Endodermal cell (in vitro differentiated cells): ENCODE results near the gene SNRPD3. TPM values are rescaled to one million over a fixed set of nuclear protein-coding genes. Genes with fewer than 3 reads are reported as not detected.
A peak's percentile ranks its signal among the peaks of the same experiment; 100 is the strongest.

Experiments used
- DNase-seq: peaks from one replicate; pipeline ENCODE4 v3.0.0-alpha.2; 2017
- H3K27ac ChIP-seq: 2 replicates; pipeline ENCODE4 v1.5.1; 2013; ENCODE audit warnings: mild to moderate bottlenecking, low read depth, low read length, moderate library complexity
- H3K27me3 ChIP-seq: 2 replicates; pipeline ENCODE4 v1.6.1; 2013; ENCODE audit warnings: mild to moderate bottlenecking, low read length, moderate library complexity; ENCODE audit not compliant: insufficient read depth, control insufficient read depth, poor library complexity, severe bottlenecking
- H3K36me3 ChIP-seq: 2 replicates; pipeline ENCODE4 v1.7.0; 2013; ENCODE audit warnings: mild to moderate bottlenecking, low read length, moderate library complexity; ENCODE audit not compliant: control insufficient read depth, insufficient read depth
- H3K4me1 ChIP-seq: one replicate; pipeline ENCODE4 v1.7.0; 2013; ENCODE audit warnings: low read length; ENCODE audit not compliant: control insufficient read depth, insufficient read depth
- H3K4me3 ChIP-seq: 2 replicates; pipeline ENCODE4 v1.5.1; 2013; ENCODE audit warnings: mild to moderate bottlenecking, low read length, moderate library complexity
- H3K9ac ChIP-seq: 2 replicates; pipeline ENCODE4 v1.6.1; 2013; ENCODE audit warnings: mild to moderate bottlenecking, low read length, moderate library complexity; ENCODE audit not compliant: poor library complexity, severe bottlenecking; ENCODE audit errors: extremely low read depth
- H3K9me3 ChIP-seq: 2 replicates; pipeline ENCODE4 v1.6.1; 2013; ENCODE audit warnings: mild to moderate bottlenecking, low read length, moderate library complexity; ENCODE audit not compliant: control insufficient read depth
- H3K27ac Mint-ChIP-seq: 2 replicates; pipeline ENCODE4 v1.8.0; 2020; ENCODE audit warnings: mixed read lengths
- H3K27me3 Mint-ChIP-seq: 2 replicates; pipeline ENCODE4 v1.8.0; 2021; ENCODE audit warnings: mild to moderate bottlenecking, mixed read lengths; ENCODE audit not compliant: insufficient read depth
- H3K36me3 Mint-ChIP-seq: 2 replicates; pipeline ENCODE4 v1.8.0; 2020; ENCODE audit warnings: low read depth, mixed read lengths
- H3K4me1 Mint-ChIP-seq: 2 replicates; pipeline ENCODE4 v1.8.0; 2020; ENCODE audit warnings: mixed read lengths
- H3K4me3 Mint-ChIP-seq: 2 replicates; pipeline ENCODE4 v1.8.0; 2020; ENCODE audit warnings: mild to moderate bottlenecking, moderate library complexity, mixed read lengths
- H3K9me3 Mint-ChIP-seq: 2 replicates; pipeline ENCODE4 v1.8.0; 2020; ENCODE audit warnings: mild to moderate bottlenecking, mixed read lengths
- CTCF ChIP-seq: fragments of 200-600 bp; sonication (generic); conservative IDR thresholded peaks from 2 replicates; pipeline ENCODE4 v1.5.0; 2021; ENCODE audit warnings: antibody characterized with exemption, mild to moderate bottlenecking
- WGBS, 2 experiments: methylation state at CpG; one replicate each; pipeline versions ENCODE4 v1.1.5 to v1.1.7; 2013; ENCODE audit warnings: missing lambda C conversion rate in 2 of 2, mixed read lengths in 1 of 2; ENCODE audit not compliant: insufficient coverage in 1 of 2, insufficient read length in 1 of 2; 5-methylcytosine and 5-hydroxymethylcytosine counted together
- total RNA-seq, 2 donors: library from RNA; stranded (reverse); fragmentation: NEBNext Ultra II Directional in 1 of 2; extraction: Animal tissue kit (Norgen Biotek cat#: 25700) in 1 of 2; gene quantifications; 2 replicates in 1 of 2; 3 replicates in 1 of 2; pipeline ENCODE4 v1.2.1, GENCODE V29; 2021

SNRPD3 gene
- total RNA-seq, 2 donors from 2014 or later: 158 to 180 TPM

- H3K36me3 Mint-ChIP-seq: no peaks in the 10 kb centered on the region
- H3K27me3 Mint-ChIP-seq: peaks cover 29% of the 10 kb centered on the region
- Histone ChIP-seq H3K9me3 (no peaks in the 10 kb centered on the region), H3K4me3 (peak overlapping the region; percentile 21), H3K9ac (no peak overlapping the region), H3K4me1 (peaks cover 18% of the 10 kb centered on the region), H3K36me3 (no peaks in the 10 kb centered on the region), H3K27me3 (peaks cover 4% of the 10 kb centered on the region), H3K27ac (no peak overlapping the region)
- peak overlapping the region; percentile 4 for H3K4me3 Mint-ChIP-seq
- 76 to 94% methylated on average over 10 to 14 of the region's 14 CpGs for WGBS, 2 experiments
- no peak for TF ChIP-seq CTCF
- no peak for DNase-seq
- peaks cover 43% of the 10 kb centered on the region for H3K4me1 Mint-ChIP-seq
- H3K9me3 Mint-ChIP-seq: no peaks in the 10 kb centered on the region
- H3K27ac Mint-ChIP-seq: no peak overlapping the region
Measured at GRCh38 chr22:24514241-24515026, 41.4 kb upstream of the SNRPD3 start.

- H3K4me1 ChIP-seq: peaks cover 18% of the 10 kb centered on the region
- Mint-ChIP-seq H3K27ac (no peak overlapping the region), H3K36me3 (no peaks in the 10 kb centered on the region), H3K4me3 (no peak overlapping the region), H3K4me1 (peaks cover 43% of the 10 kb centered on the region), H3K9me3 (no peaks in the 10 kb centered on the region), H3K27me3 (peaks cover 29% of the 10 kb centered on the region)
- no peak for TF ChIP-seq CTCF
- WGBS, 2 experiments: 80 to 98% methylated on average over 1 to 8 of the region's 8 CpGs
- H3K4me3 ChIP-seq: no peak overlapping the region
- no peak overlapping the region for H3K27ac ChIP-seq
- no peaks in the 10 kb centered on the region for H3K36me3 ChIP-seq
- DNase-seq: no peak
- no peak overlapping the region for H3K9ac ChIP-seq
- no peaks in the 10 kb centered on the region for H3K9me3 ChIP-seq
- H3K27me3 ChIP-seq: peaks cover 4% of the 10 kb centered on the region
Measured at GRCh38 chr22:24515027-24515338, 40.8 kb upstream of the SNRPD3 start.

- no peak for DNase-seq
- H3K36me3 Mint-ChIP-seq: no peaks in the 10 kb centered on the region
- no peak overlapping the region for H3K27ac ChIP-seq
- no peaks in the 10 kb centered on the region for H3K9me3 ChIP-seq
- H3K4me3 ChIP-seq: no peak overlapping the region
- no peak overlapping the region for H3K4me3 Mint-ChIP-seq
- H3K27me3 ChIP-seq: peaks cover 4% of the 10 kb centered on the region
- H3K4me1 Mint-ChIP-seq: peaks cover 37% of the 10 kb centered on the region
- no peak overlapping the region for H3K9ac ChIP-seq
- H3K9me3 Mint-ChIP-seq: no peaks in the 10 kb centered on the region
- peaks cover 29% of the 10 kb centered on the region for H3K27me3 Mint-ChIP-seq
- 40 to 84% methylated on average over 1 to 3 of the region's 3 CpGs for WGBS, 2 experiments
- H3K36me3 ChIP-seq: no peaks in the 10 kb centered on the region
- TF ChIP-seq CTCF: no peak
- H3K4me1 ChIP-seq: peaks cover 13% of the 10 kb centered on the region
- no peak overlapping the region for H3K27ac Mint-ChIP-seq
Measured at GRCh38 chr22:24516301-24516737, 39.5 kb upstream of the SNRPD3 start.
